ENCODE results near the gene VPS45. TPM values are rescaled to one million over a fixed set of nuclear protein-coding genes. Genes with fewer than 3 reads are reported as not detected.

The VPS45 gene
- total and polyA plus RNA-seq, 4 donors = 7.7 to 24.2 (median 14.1) TPM

GRCh38 chr1:150173141-150173585 is 105.6 kb downstream of the VPS45 start:
- H3K9ac ChIP-seq (ENCODE audit: low read depth in 1 of 2, low read length in 2 of 2) = no peak overlapping the region
- H3K36me3 ChIP-seq (ENCODE audit: control insufficient read depth in 4 of 4, insufficient read depth in 3 of 4, low read depth in 1 of 4, low read length in 3 of 4) = no peaks in the 10 kb centered on the region
- peaks cover 0 to 10% (median 4%) of the 10 kb centered on the region in 4 donors for H3K4me1 ChIP-seq (ENCODE audit: control insufficient read depth in 4 of 4, insufficient read depth in 4 of 4, low read length in 3 of 4)
- no peak overlapping the region for H3K4me3 ChIP-seq (ENCODE audit: low read depth in 1 of 3, low read length in 3 of 3)
- H3K27ac ChIP-seq (ENCODE audit: low read depth in 1 of 2, low read length in 2 of 2) = no peak overlapping the region
- TF ChIP-seq, protein P1, sequence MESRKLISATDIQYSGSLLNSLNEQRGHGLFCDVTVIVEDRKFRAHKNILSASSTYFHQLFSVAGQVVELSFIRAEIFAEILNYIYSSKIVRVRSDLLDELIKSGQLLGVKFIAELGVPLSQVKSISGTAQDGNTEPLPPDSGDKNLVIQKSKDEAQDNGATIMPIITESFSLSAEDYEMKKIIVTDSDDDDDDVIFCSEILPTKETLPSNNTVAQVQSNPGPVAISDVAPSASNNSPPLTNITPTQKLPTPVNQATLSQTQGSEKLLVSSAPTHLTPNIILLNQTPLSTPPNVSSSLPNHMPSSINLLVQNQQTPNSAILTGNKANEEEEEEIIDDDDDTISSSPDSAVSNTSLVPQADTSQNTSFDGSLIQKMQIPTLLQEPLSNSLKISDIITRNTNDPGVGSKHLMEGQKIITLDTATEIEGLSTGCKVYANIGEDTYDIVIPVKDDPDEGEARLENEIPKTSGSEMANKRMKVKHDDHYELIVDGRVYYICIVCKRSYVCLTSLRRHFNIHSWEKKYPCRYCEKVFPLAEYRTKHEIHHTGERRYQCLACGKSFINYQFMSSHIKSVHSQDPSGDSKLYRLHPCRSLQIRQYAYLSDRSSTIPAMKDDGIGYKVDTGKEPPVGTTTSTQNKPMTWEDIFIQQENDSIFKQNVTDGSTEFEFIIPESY (IDR thresholded peaks at IDR 0.05) = no peak
- no peak for TF ChIP-seq REST (IDR thresholded peaks at IDR 0.05)
- TF ChIP-seq HNF4A (conservative IDR thresholded peaks at IDR 0.05) = no peak
- TF ChIP-seq FOXA1 (IDR thresholded peaks at IDR 0.05) = no peak
- TF ChIP-seq YY1 (IDR thresholded peaks at IDR 0.05) = no peak
- TF ChIP-seq HNF4G (IDR thresholded peaks at IDR 0.05) = no peak
- no peak for TF ChIP-seq GABPA (IDR thresholded peaks at IDR 0.05 in 1 of 2, conservative IDR thresholded peaks at IDR 0.05 in 1 of 2)
- TF ChIP-seq ATF3 (IDR thresholded peaks at IDR 0.05) = no peak
- TF ChIP-seq TAF1 (conservative IDR thresholded peaks at IDR 0.05) = no peak
- no peak for TF ChIP-seq EGR1 (IDR thresholded peaks at IDR 0.05; ENCODE audit: low read depth in 2 of 2)
- no peak for TF ChIP-seq FOXA2 (IDR thresholded peaks at IDR 0.05)
- TF ChIP-seq JUND (IDR thresholded peaks at IDR 0.05) = no peak
- TF ChIP-seq, protein P2, sequence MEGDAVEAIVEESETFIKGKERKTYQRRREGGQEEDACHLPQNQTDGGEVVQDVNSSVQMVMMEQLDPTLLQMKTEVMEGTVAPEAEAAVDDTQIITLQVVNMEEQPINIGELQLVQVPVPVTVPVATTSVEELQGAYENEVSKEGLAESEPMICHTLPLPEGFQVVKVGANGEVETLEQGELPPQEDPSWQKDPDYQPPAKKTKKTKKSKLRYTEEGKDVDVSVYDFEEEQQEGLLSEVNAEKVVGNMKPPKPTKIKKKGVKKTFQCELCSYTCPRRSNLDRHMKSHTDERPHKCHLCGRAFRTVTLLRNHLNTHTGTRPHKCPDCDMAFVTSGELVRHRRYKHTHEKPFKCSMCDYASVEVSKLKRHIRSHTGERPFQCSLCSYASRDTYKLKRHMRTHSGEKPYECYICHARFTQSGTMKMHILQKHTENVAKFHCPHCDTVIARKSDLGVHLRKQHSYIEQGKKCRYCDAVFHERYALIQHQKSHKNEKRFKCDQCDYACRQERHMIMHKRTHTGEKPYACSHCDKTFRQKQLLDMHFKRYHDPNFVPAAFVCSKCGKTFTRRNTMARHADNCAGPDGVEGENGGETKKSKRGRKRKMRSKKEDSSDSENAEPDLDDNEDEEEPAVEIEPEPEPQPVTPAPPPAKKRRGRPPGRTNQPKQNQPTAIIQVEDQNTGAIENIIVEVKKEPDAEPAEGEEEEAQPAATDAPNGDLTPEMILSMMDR (IDR thresholded peaks at IDR 0.05; ENCODE audit: low read depth, low read length, missing input control) = no peak
- no peak for DNase-seq (ENCODE audit: low spot score)
- H3K27me3 ChIP-seq (ENCODE audit: control insufficient read depth in 4 of 4, insufficient read depth in 4 of 4, low read length in 3 of 4) = no peaks in the 10 kb centered on the region
- WGBS = 58% methylated on average over 7 of the region's 7 CpGs
- H3K9me3 ChIP-seq (ENCODE audit: control insufficient read depth in 4 of 4, low read length in 3 of 4) = no peaks in the 10 kb centered on the region

GRCh38 chr1:150176593-150176992 is 109.0 kb downstream of the VPS45 start:
- WGBS = 85% methylated on average over 3 of the region's 3 CpGs
- peaks cover 0 to 10% (median 4%) of the 10 kb centered on the region in 4 donors for H3K4me1 ChIP-seq (ENCODE audit: control insufficient read depth in 4 of 4, insufficient read depth in 4 of 4, low read length in 3 of 4)
- no peak overlapping the region for H3K9ac ChIP-seq (ENCODE audit: low read depth in 1 of 2, low read length in 2 of 2)
- no peak overlapping the region for H3K4me3 ChIP-seq (ENCODE audit: low read depth in 1 of 3, low read length in 3 of 3)
- H3K27me3 ChIP-seq (ENCODE audit: control insufficient read depth in 4 of 4, insufficient read depth in 4 of 4, low read length in 3 of 4) = no peaks in the 10 kb centered on the region
- H3K9me3 ChIP-seq (ENCODE audit: control insufficient read depth in 4 of 4, low read length in 3 of 4) = no peaks in the 10 kb centered on the region
- no peak for DNase-seq (ENCODE audit: low spot score)
- TF ChIP-seq HNF4A (conservative IDR thresholded peaks at IDR 0.05) = no peak
- TF ChIP-seq, protein P1 (IDR thresholded peaks at IDR 0.05) = no peak
- no peaks in the 10 kb centered on the region for H3K36me3 ChIP-seq (ENCODE audit: control insufficient read depth in 4 of 4, insufficient read depth in 3 of 4, low read depth in 1 of 4, low read length in 3 of 4)
- H3K27ac ChIP-seq (ENCODE audit: low read depth in 1 of 2, low read length in 2 of 2) = no peak overlapping the region
